Kidney (tissue), 14 donors: ENCODE data around the gene LRP2BP. TPM values are rescaled to one million over a fixed set of nuclear protein-coding genes. Genes with fewer than 3 reads are reported as not detected.

Experiments
- DNase-seq, 5 donors: peaks; one replicate each; pipeline ENCODE4 v3.0.0-alpha.2; 2013 to 2020
- FAIRE-seq: peaks from 2 replicates; lab custom pipeline; 2012; peaks lifted over from hg19 to GRCh38; lab: Jason Lieb, UNC
- H3K27ac ChIP-seq, 2 donors: one replicate each; pipeline ENCODE4 v1.7.0; 2013; ENCODE audit warnings: low read depth in 2 of 2, low read length in 2 of 2, inconsistent platforms in 1 of 2
- H3K27me3 ChIP-seq: one replicate; pipeline ENCODE4 v1.7.1; 2013; ENCODE audit warnings: low read length, inconsistent platforms; ENCODE audit not compliant: control insufficient read depth, insufficient read depth
- H3K36me3 ChIP-seq, 3 donors: one replicate each; pipeline versions ENCODE4 v1.7.0 to v1.7.1; 2013; ENCODE audit warnings: low read length in 3 of 3, control low read depth in 1 of 3, inconsistent platforms in 1 of 3; ENCODE audit not compliant: insufficient read depth in 3 of 3, control insufficient read depth in 2 of 3
- H3K4me1 ChIP-seq, 3 donors: one replicate each; pipeline versions ENCODE4 v1.7.0 to v1.7.1; 2013; ENCODE audit warnings: low read length in 3 of 3, inconsistent platforms in 1 of 3, low read depth in 1 of 3; ENCODE audit not compliant: control insufficient read depth in 2 of 3, insufficient read depth in 2 of 3
- H3K4me3 ChIP-seq, 3 donors: one replicate each; pipeline versions ENCODE4 v1.7.0 to v1.8.1; 2013; ENCODE audit warnings: low read length in 3 of 3, control low read depth in 1 of 3, inconsistent platforms in 1 of 3
- H3K9ac ChIP-seq, 3 donors: one replicate each; pipeline versions ENCODE4 v1.7.0 to v1.7.1; 2013; ENCODE audit warnings: low read length in 3 of 3, control low read depth in 1 of 3, inconsistent platforms in 1 of 3
- H3K9me3 ChIP-seq, 3 donors: one replicate each; pipeline versions ENCODE4 v1.7.0 to v1.7.1; 2013; ENCODE audit warnings: low read length in 3 of 3, control low read depth in 1 of 3, inconsistent platforms in 1 of 3; ENCODE audit not compliant: control insufficient read depth in 2 of 3, insufficient read depth in 1 of 3
- CTCF ChIP-seq: IDR thresholded peaks from 3 replicates; pipeline ENCODE4 v1.5.1; 2012; ENCODE audit warnings: mild to moderate bottlenecking, moderate library complexity, borderline replicate concordance; ENCODE audit not compliant: insufficient read depth; ENCODE audit errors: extremely low read depth
- intact Hi-C: fragments of 100-400 bp; cut with DNase I; formaldehyde crosslinking; loops from one replicate; pipeline ENCODE4 v1.11.1; 2022
- polyA plus RNA-seq: library from polyadenylated mRNA; stranded (reverse); fragments of 350-450 nt; fragmentation: Illumina TruSeq; extraction: RNeasy Lipid Tissue Mini Kit (QIAGEN cat#74804); gene quantifications from one replicate; pipeline ENCODE4 v1.2.3, GENCODE V29; 2014; ENCODE audit warnings: low read depth, low replicate concordance; ENCODE audit not compliant: insufficient read depth
- total RNA-seq: library from RNA; stranded (reverse); fragmentation: NEBNext Ultra II Directional; extraction: Animal tissue kit (Norgen Biotek cat#: 25700); gene quantifications from one replicate; pipeline ENCODE4 v1.2.1, GENCODE V29; 2021
- donor health status: control.
- donor health status: control.
- donor health status: control.
- donor health status: control.
- donor health status: control.
- donor health status: DM: yes; HTN: yes; CAD: no.
- donor health status: Normal renal cell carcinoma (clear cell type).

Gene LRP2BP
- total and polyA plus RNA-seq, 2 donors from 2014 or later: 0.99 to 1.9 TPM

GRCh38 chr4:185378264-185378663 lies 17.5 kb downstream of the LRP2BP start:
- Histone ChIP-seq H3K4me3 (no peak overlapping the region), H3K36me3 (no peaks in the 10 kb centered on the region), H3K27ac (no peak overlapping the region), H3K4me1 (no peaks in the 10 kb centered on the region), H3K27me3 (no peaks in the 10 kb centered on the region), H3K9me3 (no peaks in the 10 kb centered on the region), H3K9ac (no peak overlapping the region)
- no peak for FAIRE-seq
- no peak for TF ChIP-seq CTCF
- intact Hi-C loops: no loop called here
- DNase-seq: no peak

- intact Hi-C loops: no loop called here
These were observed 21.2 kb downstream of the LRP2BP start for GRCh38 chr4:185374573-185374972.

DNA sequence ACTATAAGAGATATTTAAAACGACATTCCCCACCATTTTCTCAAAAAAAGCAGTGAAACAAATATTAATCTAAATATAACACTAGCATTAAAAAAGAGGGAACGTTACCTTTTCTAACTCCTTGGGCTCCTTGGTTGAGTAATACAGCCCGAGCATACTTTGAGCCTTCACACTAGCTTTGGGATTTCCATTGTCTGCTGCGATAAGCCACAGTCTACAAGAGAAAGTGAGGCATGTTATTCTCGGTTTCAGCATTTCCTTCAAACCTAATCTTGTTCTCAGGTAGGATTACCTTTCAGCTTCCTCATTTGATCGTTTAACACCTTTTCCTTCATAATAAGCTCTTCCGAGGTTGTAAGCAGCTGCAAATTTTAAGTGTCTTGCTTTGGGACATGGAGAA lies 21.7 kb downstream of the LRP2BP start:
- Histone ChIP-seq H3K27me3 (no peaks in the 10 kb centered on the region), H3K27ac (no peak overlapping the region), H3K36me3 (peaks cover 0 to 4% (median 0%) of the 10 kb centered on the region in 3 donors), H3K4me3 (no peak overlapping the region), H3K9me3 (no peaks in the 10 kb centered on the region), H3K4me1 (no peaks in the 10 kb centered on the region), H3K9ac (no peak overlapping the region)
- DNase-seq: no peak
- no peak for TF ChIP-seq CTCF
- intact Hi-C loops: no loop called here
- no peak for FAIRE-seq

More at GRCh38 chr4:185374573-185374972, 21.2 kb downstream of the LRP2BP start:
- no peak for DNase-seq
- Histone ChIP-seq H3K36me3 (peaks cover 0 to 4% (median 0%) of the 10 kb centered on the region in 3 donors), H3K4me1 (no peaks in the 10 kb centered on the region), H3K4me3 (no peak overlapping the region), H3K9me3 (no peaks in the 10 kb centered on the region), H3K27ac (no peak overlapping the region), H3K9ac (no peak overlapping the region), H3K27me3 (no peaks in the 10 kb centered on the region)
- no peak for FAIRE-seq
- no peak for TF ChIP-seq CTCF

GRCh38 chr4:185371702-185372101 lies 24.0 kb downstream of the LRP2BP start:
- Histone ChIP-seq H3K4me3 (no peak overlapping the region), H3K36me3 (peaks cover 0 to 4% (median 0%) of the 10 kb centered on the region in 3 donors), H3K9ac (no peak overlapping the region), H3K4me1 (no peaks in the 10 kb centered on the region), H3K9me3 (no peaks in the 10 kb centered on the region), H3K27me3 (no peaks in the 10 kb centered on the region), H3K27ac (no peak overlapping the region)
- no peak for DNase-seq
- no peak for TF ChIP-seq CTCF
- no peak for FAIRE-seq
- intact Hi-C loops: no loop called here
